GM21619 (cell line): ENCODE data around the gene PLCL1.
"Not testable (repeated sequence)": the region's sequence is repeated elsewhere in the genome, so short reads cannot be mapped to it uniquely, and the experiment has no call there.

Experiments used
- ATAC-seq: cut with Tn5 transposase; IDR thresholded peaks from one replicate; pipeline ENCODE4 v1.9.1; 2021; ENCODE audit not compliant: unreplicated experiment

The PLCL1 gene

DNA sequence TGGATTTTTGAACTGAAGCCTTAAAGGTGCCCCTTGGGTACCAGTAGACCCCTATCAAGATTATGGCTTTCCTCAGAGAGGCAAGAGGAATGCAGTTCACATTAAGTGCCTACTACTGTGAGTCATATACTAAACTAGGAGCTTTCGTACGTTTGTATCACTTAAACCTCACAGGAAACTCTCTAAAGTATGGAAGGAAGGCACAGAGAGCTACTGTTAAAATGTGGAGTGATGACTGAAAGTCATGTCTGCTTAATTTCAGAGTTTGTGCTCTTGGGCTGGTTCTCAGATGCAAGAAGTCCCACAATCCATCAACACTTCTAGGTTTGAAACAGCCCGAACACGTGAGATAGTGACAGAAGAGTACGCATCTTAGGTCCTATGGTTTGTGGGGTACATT, 4.7 kb downstream of the PLCL1 start:
- no peak for ATAC-seq

DNA sequence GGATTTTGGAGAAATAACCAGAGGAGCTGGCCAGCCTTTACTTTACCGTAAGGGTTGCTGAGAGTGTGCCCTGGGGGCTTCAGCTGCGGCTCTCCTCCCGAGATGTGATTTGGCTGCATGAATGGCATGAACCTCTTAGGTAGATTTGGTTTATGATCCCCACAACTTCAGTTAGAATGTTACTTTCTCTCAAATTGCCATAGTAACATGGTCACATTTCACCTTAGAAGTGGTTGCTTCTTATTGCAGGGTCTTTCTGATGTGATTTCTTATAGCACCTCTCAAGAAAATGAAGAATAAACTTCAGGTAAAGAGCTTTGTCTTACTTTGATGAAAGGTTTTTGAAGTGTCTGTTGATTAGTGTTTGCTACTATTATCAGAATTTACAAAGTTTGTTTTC, 5.6 kb downstream of the PLCL1 start:
- no peak for ATAC-seq

DNA sequence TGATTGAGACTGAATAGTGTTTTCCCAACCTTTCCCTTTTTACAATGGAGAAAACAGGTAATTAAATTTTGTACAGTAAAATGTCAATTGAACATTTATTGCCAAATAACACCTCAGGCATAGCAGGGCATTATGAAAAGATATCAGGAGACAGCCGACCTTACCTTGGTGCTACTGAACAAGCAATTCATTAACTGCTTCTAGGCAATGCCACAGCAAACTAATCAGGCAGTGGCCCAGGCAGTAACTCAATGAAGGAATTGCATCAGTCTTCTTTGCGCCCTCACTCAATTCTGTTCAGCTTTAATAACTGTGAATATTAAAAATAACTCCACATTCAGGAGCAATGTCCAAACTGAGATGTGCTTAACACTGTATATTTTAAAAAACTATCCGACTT, 6.1 kb downstream of the PLCL1 start:
- no peak for ATAC-seq

DNA sequence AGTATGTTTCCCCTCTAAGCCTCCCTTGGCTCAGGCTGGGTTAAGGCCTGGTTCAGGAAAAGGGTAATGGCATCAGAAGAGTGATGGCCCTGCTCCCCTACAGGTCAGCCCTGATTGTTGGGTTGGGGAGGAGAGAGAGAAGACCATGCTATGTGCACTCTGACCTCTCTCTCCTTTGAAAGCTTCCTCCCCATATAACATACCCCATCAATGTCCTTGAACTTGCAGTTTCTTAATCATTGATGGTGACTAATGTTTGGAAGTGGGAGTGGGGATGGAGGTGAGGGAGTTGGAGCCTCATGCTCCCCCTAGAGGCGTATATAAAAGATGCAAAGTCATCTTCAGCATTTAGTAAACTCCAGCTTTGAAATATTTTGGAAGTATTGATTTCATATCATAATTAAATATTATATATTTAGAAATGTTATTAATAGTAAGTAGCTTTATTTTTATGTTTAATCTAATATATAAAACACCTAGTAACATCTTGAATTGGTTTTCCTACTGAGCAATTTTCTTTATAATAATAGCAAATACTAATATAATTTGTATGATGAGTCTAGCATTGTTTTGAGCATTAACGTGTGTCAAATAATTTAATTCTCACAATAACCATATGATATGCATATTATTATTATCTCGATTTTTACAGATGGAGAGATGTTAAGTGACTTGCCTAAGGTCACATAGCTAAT, 8.8 kb downstream of the PLCL1 start:
- ATAC-seq, result no peak

DNA sequence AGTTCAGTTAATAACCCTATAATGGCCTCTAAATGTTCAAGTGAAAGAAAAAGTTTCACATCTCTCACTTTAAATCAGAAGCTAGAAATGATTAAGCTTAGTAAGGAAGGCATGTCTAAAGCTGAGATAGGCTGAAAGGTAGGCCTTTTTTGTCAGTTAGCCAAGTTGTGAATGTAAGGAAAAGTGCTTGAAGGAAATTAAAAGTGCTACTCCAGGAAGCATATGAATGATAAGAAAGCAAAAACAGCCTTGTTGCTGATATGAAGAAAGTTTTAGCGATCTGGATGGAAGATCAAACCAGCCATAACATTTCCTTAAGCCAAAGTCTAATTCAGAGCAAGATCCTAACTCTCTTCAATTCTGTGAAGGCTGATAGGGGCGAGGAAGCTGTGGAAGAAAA, 10.1 kb downstream of the PLCL1 start:
- no peak for ATAC-seq

DNA sequence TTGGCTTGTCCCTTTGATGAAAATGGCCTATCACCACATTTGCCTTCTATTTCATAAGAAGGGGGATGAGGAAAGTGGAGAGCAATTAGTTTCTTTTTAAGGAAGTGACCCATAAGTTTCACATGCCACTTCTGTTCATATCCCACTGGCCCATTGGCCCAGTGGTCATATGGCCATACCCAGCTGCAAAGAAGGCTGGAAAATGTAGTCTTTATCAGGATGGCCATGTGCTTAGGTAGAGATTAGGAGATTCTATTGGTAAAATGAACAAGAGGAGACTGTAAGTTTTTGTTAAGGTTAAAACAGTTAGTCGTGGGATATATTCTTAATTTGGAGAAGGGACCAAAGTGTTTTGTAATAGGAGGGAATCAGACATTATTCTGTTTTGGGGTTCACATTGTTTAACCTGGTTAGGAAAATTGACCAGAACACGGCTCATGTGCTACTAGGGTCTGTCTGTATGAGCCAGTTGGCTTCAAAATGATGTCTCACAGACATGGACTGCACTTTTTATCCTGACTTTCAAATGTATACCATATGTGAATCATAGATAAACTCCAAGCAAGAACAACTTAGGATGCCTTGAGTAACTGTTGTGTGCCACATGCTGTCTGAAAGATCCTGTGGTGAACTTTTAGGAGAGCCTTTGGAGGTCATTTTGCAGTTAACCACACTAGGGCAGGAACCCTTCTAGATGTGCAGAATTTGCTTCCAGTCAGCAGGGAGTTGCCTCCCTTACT, 17.3 kb downstream of the PLCL1 start:
- ATAC-seq, result no peak

DNA sequence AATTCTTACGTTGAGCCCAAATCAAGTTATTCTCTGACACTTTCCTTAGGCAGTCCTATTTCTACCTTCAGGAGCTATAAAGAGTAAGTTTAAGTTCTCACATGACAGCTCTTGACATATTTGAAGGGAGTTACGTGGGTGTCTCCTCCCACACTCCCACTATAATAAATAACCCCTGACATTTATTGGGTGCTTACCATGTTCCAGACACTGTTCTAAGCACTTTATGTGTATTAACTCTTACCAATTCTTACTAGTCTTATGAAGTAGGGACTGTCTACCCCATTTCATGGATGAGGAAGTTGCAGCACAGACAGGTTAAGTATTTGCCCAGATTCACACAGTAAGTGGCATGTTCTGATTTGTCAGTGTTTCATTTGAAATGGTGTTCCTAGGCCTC, 17.9 kb downstream of the PLCL1 start:
- no peak for ATAC-seq

DNA sequence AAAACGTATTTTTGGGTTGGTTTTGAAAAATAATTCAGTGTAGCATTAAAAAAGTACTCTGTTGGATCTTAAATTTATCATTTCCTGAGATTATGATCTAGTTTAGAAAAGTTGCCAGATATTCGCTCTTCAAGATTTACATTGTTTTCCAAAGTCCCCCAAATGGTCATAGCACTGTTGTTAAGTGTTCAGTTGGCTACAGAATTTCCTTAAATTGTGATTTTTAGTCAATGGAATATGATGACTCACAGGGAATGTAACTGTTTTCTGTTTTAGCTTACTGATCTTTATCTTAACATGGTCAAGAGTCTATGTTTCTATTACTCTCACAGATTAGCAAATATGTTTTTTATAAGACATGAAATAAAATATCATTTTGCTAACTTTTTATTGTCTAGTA, 23.2 kb downstream of the PLCL1 start:
- ATAC-seq, result no peak

DNA sequence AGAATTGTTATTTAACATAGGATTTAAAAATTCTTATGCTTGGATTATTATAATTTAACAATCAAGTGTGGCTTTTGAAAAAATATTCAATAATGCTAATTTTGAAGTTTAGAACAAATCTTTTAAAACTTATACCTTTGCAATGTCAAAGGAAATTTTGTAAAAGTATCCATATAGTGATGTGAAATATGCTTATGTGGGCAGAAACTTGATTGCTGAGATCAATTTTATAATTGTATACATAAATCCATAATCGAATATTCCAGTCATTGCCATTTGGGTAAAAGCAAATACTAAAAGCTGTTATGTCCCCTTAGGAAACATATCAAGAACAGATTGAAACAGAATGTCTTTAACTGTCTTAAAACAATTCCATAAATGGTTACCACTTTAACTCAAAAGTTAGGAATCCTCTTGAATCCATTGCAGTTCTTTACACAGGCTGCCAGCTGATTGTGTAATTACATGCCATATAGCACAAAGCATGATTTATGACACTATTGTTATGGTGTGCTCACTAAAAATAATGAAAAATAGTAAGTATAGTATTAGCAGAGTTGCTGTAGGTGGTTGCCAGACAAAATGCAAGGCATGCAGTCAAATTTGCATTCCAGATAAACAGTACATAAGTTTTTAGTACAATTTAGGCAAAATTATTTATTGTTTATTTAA, 24.2 kb downstream of the PLCL1 start:
- no peak for ATAC-seq

DNA sequence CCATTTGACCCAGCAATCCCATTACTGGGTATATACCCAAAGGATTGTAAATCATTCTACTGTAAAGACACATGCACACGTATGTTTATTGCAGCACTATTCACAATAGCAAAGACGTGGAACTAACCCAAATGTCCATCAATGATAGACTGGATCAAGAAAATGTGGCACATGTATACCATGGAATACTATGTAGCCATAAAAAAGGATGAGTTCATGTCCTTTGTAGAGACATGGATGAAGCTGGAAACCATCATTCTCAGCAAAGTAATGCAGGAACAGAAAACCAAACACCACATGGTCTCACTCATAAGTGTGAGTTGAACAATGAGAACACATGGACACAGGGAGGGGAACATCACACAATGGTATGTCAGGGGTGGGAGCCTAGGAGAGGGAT, 30.4 kb downstream of the PLCL1 start:
- ATAC-seq, result not testable (repeated sequence)

DNA sequence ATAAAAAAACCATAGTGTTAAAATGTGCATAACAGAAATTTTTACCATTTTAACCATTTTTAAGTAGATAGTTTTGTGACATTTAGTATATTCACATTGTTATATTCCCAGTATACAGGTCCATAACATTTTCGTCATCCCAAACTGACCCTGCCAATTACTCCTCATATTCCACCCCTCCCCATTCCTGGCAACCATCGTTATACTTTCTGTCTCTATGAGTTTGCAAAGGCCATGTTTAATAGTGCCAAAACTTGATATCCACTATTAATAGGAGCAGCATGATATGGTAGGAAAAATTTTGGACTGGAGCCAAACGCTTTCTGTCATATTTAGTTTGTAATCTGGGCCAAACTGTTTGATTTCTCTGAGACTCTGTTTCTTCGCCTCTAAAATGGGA, 30.9 kb downstream of the PLCL1 start:
- no peak for ATAC-seq

DNA sequence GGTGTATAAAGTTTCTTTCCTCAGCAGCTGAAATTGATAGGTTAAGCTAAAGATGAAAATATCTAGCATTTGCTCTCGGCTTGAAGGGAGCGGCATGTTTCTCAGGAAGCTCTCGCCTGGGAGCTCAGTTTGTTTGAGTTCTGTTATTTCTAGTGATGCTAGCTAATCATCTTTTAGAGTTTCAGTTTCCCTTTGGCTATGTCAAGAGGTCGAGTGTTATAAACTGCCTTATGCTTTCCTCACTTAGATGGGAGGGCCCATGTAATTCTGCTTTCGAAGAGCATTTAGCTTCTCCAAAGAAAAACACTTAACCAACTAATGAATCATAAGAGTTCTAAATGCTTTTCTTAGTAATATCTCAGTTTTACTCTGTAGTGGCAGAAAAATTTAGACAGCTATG, 33.6 kb downstream of the PLCL1 start:
- peak; percentile 100 for ATAC-seq

DNA sequence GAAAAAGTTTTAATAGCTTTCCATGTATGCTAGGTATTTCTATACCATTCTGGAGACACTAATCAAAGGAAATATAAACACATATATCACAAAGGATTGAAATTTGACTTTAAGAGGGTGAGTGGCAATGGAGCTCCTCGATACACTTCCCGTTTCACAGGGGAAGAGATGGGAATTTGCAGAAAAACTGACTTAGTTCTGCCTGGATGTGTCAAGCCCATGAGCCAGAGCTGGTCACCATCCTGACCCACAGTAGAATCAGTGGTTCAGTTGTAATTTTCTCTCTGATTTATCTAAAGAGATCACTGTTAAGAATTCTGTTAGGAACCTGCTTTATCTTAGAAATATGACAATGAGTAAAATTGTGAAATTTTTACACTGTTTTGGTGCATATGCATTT, 34.2 kb downstream of the PLCL1 start:
- ATAC-seq, result no peak

DNA sequence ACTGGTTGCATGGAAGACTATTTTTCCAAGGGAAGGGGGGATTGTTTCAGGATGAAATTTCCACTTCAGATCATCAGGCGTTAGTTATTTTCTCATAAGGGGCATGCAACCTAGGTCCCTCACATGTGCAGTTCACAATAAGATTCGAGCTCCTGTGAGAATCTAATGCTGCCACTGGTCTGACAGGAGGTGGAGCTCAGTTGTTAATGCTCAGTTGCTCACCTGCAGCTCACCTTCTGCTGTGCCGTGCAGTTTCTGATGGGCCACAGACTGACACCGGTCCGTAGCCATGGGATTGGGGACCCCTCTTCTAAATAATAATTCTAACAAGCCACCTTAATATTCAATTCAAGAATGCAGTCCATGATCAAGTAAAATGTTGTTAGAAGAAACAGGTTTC, 34.9 kb downstream of the PLCL1 start:
- ATAC-seq, result no peak

DNA sequence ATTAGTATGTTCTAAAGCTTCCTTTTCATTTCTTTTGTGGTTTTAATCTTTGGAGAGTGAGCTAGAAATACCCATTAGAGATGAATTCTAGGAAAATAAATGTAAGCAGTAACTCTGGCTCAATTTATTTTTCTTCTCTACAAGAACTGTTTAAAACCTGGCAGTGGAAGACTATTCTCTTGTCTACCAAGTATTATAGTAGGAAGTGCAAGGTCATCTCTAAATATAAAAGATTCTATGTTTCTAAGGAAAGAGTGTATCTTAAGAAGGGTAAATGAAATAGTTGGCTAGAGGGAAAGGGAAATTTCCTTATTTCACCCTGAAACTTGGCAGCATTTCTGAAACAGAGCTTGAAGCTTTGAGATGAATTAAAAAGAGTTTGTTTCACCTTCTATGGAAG, 35.5 kb downstream of the PLCL1 start:
- no peak for ATAC-seq

DNA sequence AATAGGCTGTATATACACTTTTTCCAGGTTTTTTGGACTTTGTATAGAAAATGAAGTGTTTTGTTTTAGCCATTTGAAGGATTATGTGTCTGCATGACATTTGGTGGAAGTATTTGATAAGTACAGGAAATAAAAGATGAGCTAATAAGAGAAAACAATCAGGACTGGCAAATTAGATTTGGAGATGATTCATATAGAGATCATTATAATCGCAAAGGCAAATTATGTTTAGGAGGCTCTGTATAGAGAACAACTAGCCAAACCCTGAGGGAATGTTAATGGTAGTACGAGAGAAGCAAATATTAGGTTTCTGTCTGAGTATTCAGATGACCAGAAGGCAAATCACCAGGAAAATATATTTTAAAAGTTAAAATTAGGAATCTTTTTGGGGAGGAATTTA, 41.7 kb downstream of the PLCL1 start:
- ATAC-seq, result no peak

DNA sequence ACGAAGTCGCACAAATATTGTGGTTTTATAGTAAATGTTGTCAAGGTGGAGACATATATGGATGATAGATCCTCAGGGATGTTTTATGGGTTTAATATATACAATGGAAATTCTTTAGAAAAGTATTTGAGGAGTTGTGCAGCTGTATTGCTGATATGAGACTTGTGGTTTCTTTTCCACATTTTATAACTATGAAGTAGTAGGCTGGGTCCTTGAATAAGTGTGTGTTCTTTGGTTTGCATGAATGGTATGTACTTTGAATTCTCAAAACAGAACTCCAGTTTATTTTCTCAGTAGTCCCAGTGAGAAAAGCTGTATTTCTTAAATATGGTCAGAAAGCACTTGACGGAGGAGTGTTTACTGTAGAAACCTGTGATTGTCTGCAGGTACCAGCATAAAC, 42.4 kb downstream of the PLCL1 start:
- ATAC-seq, result no peak

DNA sequence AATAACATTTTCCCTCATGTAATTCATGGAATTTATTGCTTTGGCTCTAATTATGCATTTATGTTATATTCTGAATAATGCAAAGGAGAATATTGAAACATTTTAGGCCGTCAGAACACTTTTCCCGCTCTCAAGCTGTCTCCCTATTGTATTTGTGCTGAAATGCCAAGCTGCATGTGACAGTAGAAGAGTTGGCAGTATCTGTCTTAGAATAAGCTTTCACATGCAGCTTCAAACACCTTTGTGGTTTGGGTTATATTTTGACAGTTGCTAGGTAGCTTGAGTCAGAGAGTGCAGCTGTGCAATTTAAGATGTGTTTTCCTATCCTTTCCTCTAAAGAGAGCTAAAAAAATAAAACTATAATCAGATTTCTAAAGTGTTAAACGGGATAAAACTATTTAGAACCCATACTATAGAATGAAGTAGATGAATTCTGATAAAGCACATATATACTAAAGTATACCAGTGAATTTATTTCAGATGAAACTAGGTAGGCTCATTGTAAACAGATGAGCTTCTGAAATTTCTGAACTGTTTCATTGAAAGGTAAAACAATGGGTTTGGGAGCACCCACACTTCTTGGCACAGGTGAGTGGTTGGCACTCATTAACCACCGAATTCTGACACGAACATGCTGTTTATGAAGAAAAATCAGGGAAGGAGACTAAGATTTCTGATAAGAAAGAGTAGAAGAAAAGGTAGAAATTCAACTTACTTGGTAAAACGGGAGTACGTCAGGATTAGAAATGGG, 43.4 kb downstream of the PLCL1 start:
- no peak for ATAC-seq

DNA sequence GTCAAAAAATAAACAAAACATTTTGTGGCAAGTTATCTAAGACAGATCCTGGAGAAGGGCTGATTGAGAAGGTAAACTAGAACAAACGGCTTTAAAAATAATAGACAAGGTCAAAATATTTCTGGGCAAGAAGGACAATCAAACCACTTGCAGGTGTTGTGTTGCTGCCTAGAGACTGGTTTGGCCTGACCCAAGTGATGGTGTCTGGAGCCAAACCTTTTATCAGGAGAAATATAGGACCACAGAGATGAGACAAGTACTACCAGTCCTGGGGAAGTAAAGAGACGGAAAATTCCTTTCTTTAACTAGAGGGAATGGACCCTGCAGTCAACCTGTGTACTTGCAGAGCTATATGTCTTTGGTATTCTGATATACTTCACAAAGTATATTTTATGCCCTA, 44.2 kb downstream of the PLCL1 start:
- ATAC-seq, result no peak

DNA sequence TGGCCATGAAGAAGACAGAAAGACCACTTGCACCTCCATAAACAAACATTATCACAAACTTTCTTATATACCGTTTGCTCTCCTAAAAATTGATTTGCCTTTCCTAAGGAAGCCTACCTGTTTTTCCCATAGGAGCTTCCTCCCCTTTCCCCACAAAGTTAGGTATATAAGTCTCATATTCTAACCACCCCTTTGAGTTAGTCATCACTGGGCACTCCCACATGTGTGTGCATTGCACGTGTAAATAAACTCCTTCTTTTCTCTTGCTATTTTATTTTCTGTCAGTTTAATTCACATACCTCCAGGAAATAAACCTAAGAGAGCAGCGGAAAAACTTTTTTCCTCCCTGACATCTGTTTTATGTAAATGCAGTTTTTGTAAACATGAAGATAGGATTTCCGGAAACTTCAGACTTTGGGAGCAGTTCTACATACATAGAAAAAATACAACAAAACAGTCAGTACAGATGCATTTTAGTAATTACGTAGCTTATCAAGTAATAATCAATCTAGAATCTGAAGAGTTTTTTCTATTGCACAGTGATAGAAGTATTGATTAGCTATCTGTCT, 46.6 kb downstream of the PLCL1 start:
- no peak for ATAC-seq

DNA sequence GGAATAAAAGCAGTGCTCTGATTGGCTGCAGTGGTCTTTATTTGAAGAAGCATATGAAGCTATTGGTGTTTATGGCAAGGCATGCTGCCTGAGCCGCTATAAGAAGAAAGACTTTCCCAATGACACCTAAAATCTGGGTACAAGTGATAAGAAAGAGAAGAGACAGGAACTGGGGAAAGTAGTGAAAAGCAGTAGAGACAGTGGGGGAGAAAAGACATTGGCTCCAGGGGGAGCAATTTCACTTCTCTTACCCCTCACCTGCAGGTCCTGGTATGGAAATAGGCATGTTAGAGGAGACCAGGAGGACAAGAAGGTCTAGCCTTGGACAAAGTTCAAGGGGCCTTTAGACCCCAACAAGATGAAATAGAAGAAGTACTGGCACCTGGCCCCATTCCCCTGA, 47.1 kb downstream of the PLCL1 start:
- ATAC-seq, result no peak
